Activated naive CD4-positive, alpha-beta T cell treated with anti-CD3 and anti-CD28 coated beads, Interleukin-2, amount 50 U/mL, for 24 hours (primary cell): ENCODE measurements around the gene CHD2.

Experiments
- H3K27ac Mint-ChIP-seq: one replicate; pipeline ENCODE4 v1.8.0; 2021; ENCODE audit warnings: mild to moderate bottlenecking, mixed read lengths
- H3K27me3 Mint-ChIP-seq: one replicate; pipeline ENCODE4 v1.8.0; 2021; ENCODE audit warnings: mixed read lengths
- H3K36me3 Mint-ChIP-seq: one replicate; pipeline ENCODE4 v1.8.0; 2021; ENCODE audit warnings: mixed read lengths
- H3K4me1 Mint-ChIP-seq: one replicate; pipeline ENCODE4 v1.8.0; 2021; ENCODE audit warnings: mixed read lengths
- H3K4me3 Mint-ChIP-seq: one replicate; pipeline ENCODE4 v1.8.0; 2021; ENCODE audit warnings: mild to moderate bottlenecking, mixed read lengths
- H3K9me3 Mint-ChIP-seq: one replicate; pipeline ENCODE4 v1.8.0; 2021; ENCODE audit warnings: mixed read lengths

Gene CHD2

DNA sequence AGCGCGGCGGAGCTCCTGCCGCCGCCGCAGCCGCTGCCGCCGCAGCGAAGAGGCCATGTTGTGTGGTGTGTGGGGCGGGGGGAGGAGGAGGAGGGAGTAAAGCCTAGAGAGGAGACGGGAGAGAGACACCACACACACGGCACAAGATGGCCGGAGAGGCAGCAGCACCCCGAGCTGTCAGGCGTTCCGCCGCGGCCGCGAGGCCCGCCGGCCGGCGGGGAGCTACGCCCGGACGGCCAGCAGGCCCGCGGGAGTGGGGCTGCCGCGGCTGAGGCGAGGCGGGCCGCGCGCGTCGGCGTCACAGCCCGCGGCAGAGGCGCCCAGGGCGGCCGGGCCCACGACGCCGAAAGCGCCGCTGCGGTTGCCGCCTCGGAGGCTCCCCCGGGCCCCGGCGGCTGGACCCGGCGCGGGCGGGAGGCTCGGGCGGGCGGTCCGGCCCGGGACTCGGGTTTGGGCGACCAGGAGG is 17.4 kb upstream of the CHD2 start:
- Mint-ChIP-seq H3K27me3 (no peaks in the 10 kb centered on the region), H3K9me3 (no peaks in the 10 kb centered on the region), H3K36me3 (peaks cover 26% of the 10 kb centered on the region), H3K27ac (peak overlapping the region; percentile 84), H3K4me1 (peaks cover 58% of the 10 kb centered on the region), H3K4me3 (peak overlapping the region; percentile 95)

GRCh38 chr15:92883163-92883875 is 16.8 kb upstream of the CHD2 start:
- Mint-ChIP-seq H3K9me3 (no peaks in the 10 kb centered on the region), H3K36me3 (peaks cover 28% of the 10 kb centered on the region), H3K4me1 (peaks cover 59% of the 10 kb centered on the region), H3K4me3 (peak overlapping the region; percentile 99), H3K27ac (peak overlapping the region; percentile 98), H3K27me3 (no peaks in the 10 kb centered on the region)

DNA sequence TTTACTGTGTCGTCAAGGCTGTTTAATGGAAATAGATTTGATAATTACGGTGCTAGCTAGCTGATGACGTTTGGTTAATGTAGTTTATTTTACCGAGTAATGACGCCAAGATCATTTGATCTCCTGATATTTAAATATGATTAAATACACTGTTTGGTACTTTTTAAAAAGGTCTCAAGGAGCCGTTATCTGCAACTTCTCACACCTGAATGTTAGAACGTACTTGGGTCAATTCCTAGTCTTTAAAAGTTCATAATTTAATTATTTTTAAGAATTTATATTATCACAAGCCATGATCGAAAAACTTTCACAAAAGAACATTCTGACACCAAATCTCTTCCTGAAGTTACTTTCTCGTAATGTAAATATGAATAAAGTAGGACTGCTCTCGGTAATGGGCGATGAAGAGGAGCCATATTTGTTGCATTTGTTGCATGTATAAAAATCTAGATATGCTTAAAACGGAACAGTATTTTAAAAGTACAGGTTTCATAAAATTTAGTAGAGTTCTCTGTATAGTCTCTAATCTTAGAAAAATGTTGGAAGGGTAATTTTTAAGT is 16.2 kb upstream of the CHD2 start:
- peak overlapping the region; percentile 98 for H3K27ac Mint-ChIP-seq
- H3K4me1 Mint-ChIP-seq, result peaks cover 58% of the 10 kb centered on the region
- H3K4me3 Mint-ChIP-seq, result peak overlapping the region; percentile 99
- no peaks in the 10 kb centered on the region for H3K27me3 Mint-ChIP-seq
- no peaks in the 10 kb centered on the region for H3K9me3 Mint-ChIP-seq
- H3K36me3 Mint-ChIP-seq, result peaks cover 28% of the 10 kb centered on the region

GRCh38 chr15:92884436-92885223 is 15.5 kb upstream of the CHD2 start:
- Mint-ChIP-seq H3K4me1 (peaks cover 58% of the 10 kb centered on the region), H3K4me3 (peak overlapping the region; percentile 99), H3K27me3 (no peaks in the 10 kb centered on the region), H3K36me3 (peaks cover 30% of the 10 kb centered on the region), H3K27ac (peak overlapping the region; percentile 98), H3K9me3 (no peaks in the 10 kb centered on the region)

- Mint-ChIP-seq H3K27ac (peak overlapping the region; percentile 98), H3K36me3 (peaks cover 33% of the 10 kb centered on the region), H3K4me3 (peak overlapping the region; percentile 99)
Measured at GRCh38 chr15:92885224-92886041, 14.7 kb upstream of the CHD2 start.

GRCh38 chr15:92886042-92886537 is 14.0 kb upstream of the CHD2 start:
- Mint-ChIP-seq H3K27me3 (no peaks in the 10 kb centered on the region), H3K4me3 (peak overlapping the region; percentile 99), H3K9me3 (no peaks in the 10 kb centered on the region), H3K27ac (peak overlapping the region; percentile 60), H3K4me1 (peaks cover 57% of the 10 kb centered on the region), H3K36me3 (peaks cover 36% of the 10 kb centered on the region)

More at GRCh38 chr15:92885224-92886041, 14.7 kb upstream of the CHD2 start:
- Mint-ChIP-seq H3K4me1 (peaks cover 57% of the 10 kb centered on the region), H3K9me3 (no peaks in the 10 kb centered on the region), H3K27me3 (no peaks in the 10 kb centered on the region)

DNA sequence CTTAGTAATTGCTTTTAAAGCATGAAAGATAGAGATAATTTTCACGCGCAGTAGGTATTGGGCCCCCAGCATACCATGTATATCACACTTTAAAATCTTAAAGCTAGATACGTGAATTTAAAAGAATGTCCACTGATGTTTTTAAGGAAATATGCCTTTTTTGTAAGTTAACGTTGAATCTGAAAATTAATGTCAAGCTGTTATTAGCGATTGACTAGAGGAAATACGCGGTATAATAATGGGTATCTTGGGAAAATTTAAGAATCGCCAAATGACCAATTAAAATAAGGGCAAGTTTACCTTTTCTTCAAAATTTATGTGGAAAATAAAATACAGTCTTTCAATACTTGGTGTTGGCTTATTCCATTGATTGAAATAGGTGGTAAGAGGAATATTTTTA is 13.3 kb upstream of the CHD2 start:
- H3K4me3 Mint-ChIP-seq, result peak overlapping the region; percentile 99
- peaks cover 40% of the 10 kb centered on the region for H3K36me3 Mint-ChIP-seq
- no peaks in the 10 kb centered on the region for H3K27me3 Mint-ChIP-seq
- peaks cover 57% of the 10 kb centered on the region for H3K4me1 Mint-ChIP-seq
- no peaks in the 10 kb centered on the region for H3K9me3 Mint-ChIP-seq
- peak overlapping the region; percentile 89 for H3K27ac Mint-ChIP-seq

DNA sequence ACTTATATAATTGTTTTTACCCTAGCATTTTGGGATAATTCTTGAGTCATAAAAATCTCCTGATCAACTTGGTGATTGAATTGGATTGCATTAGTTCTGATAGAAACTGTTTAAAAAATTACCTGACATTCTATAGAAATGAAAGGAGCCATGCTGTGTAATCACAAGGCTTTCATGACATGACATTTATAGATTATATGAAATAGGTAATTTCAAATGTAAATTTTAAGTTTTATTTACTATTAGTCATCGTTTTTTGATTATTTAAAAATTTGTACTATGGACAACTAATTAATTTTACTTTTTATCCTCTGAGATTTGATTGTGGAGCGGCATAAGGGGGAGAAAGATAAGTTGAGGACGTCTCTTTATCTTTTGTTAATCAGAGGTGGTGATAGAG is 12.3 kb upstream of the CHD2 start:
- peak overlapping the region; percentile 99 for H3K4me3 Mint-ChIP-seq
- H3K4me1 Mint-ChIP-seq, result peaks cover 63% of the 10 kb centered on the region
- peaks cover 41% of the 10 kb centered on the region for H3K36me3 Mint-ChIP-seq
- peak overlapping the region; percentile 85 for H3K27ac Mint-ChIP-seq
- H3K9me3 Mint-ChIP-seq, result no peaks in the 10 kb centered on the region
- no peaks in the 10 kb centered on the region for H3K27me3 Mint-ChIP-seq

DNA sequence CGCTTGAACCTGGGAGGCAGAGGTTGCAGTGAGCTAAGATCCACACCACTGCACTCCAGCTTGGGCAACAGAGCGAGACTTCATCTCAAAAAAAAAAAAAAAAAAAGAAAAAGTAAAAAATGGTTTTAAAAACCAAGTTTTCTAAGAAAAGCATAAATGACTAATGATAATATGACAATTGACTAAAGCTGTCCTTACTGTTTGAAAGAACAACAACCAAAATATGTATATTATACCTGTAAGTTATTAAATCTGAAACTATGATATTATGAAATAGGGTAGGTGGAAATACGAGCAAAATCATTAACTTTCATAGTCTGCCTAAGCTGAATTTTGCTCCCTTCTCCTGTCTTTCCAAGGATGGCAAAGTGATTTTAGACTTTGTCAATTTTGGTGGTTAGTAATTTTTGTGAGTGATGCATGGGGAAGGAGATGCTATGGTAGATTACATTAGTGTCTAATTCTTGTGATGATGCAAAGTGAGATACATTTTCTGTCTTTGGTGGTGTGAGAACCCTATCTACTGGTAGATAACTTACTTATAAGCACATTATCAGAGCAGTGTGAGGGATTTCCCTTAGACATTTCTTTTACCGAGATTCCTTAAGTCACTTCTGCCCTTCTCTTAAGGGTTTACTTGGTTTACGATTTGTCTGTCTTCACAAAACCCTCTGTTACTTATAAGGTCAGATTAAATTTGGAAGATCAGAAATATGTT is 10.6 kb upstream of the CHD2 start:
- Mint-ChIP-seq H3K4me1 (peaks cover 76% of the 10 kb centered on the region), H3K36me3 (peaks cover 41% of the 10 kb centered on the region)

GRCh38 chr15:92891533-92892200 is 8.5 kb upstream of the CHD2 start:
- H3K27me3 Mint-ChIP-seq, result no peaks in the 10 kb centered on the region
- H3K4me3 Mint-ChIP-seq, result peak overlapping the region; percentile 64
- no peaks in the 10 kb centered on the region for H3K9me3 Mint-ChIP-seq
- H3K27ac Mint-ChIP-seq, result peak overlapping the region; percentile 75
- H3K36me3 Mint-ChIP-seq, result peaks cover 44% of the 10 kb centered on the region
- H3K4me1 Mint-ChIP-seq, result peaks cover 85% of the 10 kb centered on the region

More for the DNA sequence above, 10.6 kb upstream of the CHD2 start:
- Mint-ChIP-seq H3K27ac (peak overlapping the region; percentile 97), H3K9me3 (no peaks in the 10 kb centered on the region), H3K27me3 (no peaks in the 10 kb centered on the region), H3K4me3 (peak overlapping the region; percentile 84)

GRCh38 chr15:92892201-92892555 is 7.9 kb upstream of the CHD2 start:
- Mint-ChIP-seq H3K27ac (peak overlapping the region; percentile 30), H3K27me3 (no peaks in the 10 kb centered on the region), H3K36me3 (peaks cover 44% of the 10 kb centered on the region), H3K4me3 (peak overlapping the region; percentile 39), H3K4me1 (peaks cover 85% of the 10 kb centered on the region), H3K9me3 (no peaks in the 10 kb centered on the region)

GRCh38 chr15:92893200-92893599 is 6.9 kb upstream of the CHD2 start:
- H3K9me3 Mint-ChIP-seq, result no peaks in the 10 kb centered on the region
- peak overlapping the region; percentile 91 for H3K27ac Mint-ChIP-seq
- H3K27me3 Mint-ChIP-seq, result no peaks in the 10 kb centered on the region
- peaks cover 50% of the 10 kb centered on the region for H3K36me3 Mint-ChIP-seq
- H3K4me1 Mint-ChIP-seq, result peaks cover 83% of the 10 kb centered on the region
- peak overlapping the region; percentile 33 for H3K4me3 Mint-ChIP-seq

DNA sequence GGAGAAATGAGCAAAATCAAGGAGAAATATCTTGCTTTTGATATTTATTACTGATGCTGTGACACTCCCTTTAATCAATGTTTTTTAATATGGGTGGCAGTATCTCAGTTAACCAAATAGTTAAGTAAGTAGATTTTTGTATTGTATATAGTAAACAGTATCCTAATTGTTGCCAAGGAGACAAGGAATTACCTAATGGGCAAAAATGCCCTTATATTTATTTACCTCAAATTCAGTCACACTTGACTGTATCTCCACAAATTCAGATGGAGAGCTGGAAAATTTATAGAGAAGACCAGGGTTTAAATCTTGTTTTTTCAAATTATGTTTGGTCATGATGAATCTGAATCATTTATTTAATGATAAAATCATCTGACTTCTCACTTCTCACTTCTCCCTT is 3.6 kb upstream of the CHD2 start:
- Mint-ChIP-seq H3K4me3 (peak overlapping the region; percentile 78), H3K27me3 (no peaks in the 10 kb centered on the region), H3K27ac (peak overlapping the region; percentile 96)

DNA sequence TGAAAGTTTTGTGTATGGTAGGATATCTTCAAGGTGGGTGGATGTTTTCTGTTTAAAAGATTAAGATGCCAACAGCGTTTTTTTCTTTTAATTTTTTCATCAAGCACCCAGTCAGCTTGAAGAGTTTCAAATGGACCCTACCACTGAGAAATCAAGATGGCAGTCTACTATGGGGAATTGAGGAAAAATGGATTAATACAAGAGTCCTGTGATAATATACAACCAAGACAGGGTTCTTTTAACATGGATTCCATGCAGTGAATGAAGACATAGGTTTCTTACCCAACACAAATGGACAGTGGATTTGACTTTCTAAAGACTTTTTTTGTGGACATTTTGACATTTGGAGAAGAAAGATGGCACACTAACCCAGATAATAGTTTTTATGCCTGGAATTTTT is 2.5 kb upstream of the CHD2 start:
- peaks cover 9% of the 10 kb centered on the region for H3K9me3 Mint-ChIP-seq
- H3K36me3 Mint-ChIP-seq, result peaks cover 59% of the 10 kb centered on the region
- H3K27ac Mint-ChIP-seq, result peak overlapping the region; percentile 96
- peak overlapping the region; percentile 78 for H3K4me3 Mint-ChIP-seq
- H3K27me3 Mint-ChIP-seq, result no peaks in the 10 kb centered on the region
- H3K4me1 Mint-ChIP-seq, result peaks cover 64% of the 10 kb centered on the region

More for the DNA sequence above, 3.6 kb upstream of the CHD2 start:
- Mint-ChIP-seq H3K4me1 (peaks cover 74% of the 10 kb centered on the region), H3K36me3 (peaks cover 57% of the 10 kb centered on the region), H3K9me3 (peaks cover 9% of the 10 kb centered on the region)
